GM12878 (cell line): Measurements from ENCODE around the gene ANGEL2. TPM values are rescaled to one million over a fixed set of nuclear protein-coding genes. Genes with fewer than 3 reads are reported as not detected.

Experiments
- CHD4 ChIP-seq: fragments of 200-600 bp; sonication (generic); IDR thresholded peaks from 2 replicates; pipeline ENCODE4 v1.6.1; 2016; ENCODE audit warnings: mild to moderate bottlenecking
- CREM ChIP-seq: IDR thresholded peaks from 2 replicates; pipeline ENCODE4 v1.6.1; 2014; ENCODE audit warnings: antibody characterized with exemption, low read depth
- EED ChIP-seq: sonication (generic); IDR thresholded peaks from 2 replicates; pipeline ENCODE4 v1.6.1; 2016; ENCODE audit warnings: antibody characterized with exemption, low read depth
- ELK1 ChIP-seq: IDR thresholded peaks from 2 replicates; pipeline ENCODE4 v1.6.1; 2012; ENCODE audit warnings: low read depth, low read length, improper control_type of control experiment
- ESRRA ChIP-seq: IDR thresholded peaks from 2 replicates; pipeline ENCODE4 v1.6.1; 2012; ENCODE audit warnings: mild to moderate bottlenecking, low read length, improper control_type of control experiment
- IKZF1 ChIP-seq: fragments of 450-650 bp; conservative IDR thresholded peaks from 2 replicates; pipeline ENCODE4 v1.6.1; 2017; ENCODE audit warnings: antibody characterized with exemption, mild to moderate bottlenecking
- IRF5 ChIP-seq: fragments of 450-650 bp; IDR thresholded peaks from 2 replicates; pipeline ENCODE4 v1.6.1; 2017; ENCODE audit warnings: borderline replicate concordance
- JUNB ChIP-seq: IDR thresholded peaks from 2 replicates; pipeline ENCODE4 v1.6.1; 2016; ENCODE audit warnings: antibody characterized with exemption, mild to moderate bottlenecking
- KAT2A ChIP-seq: conservative IDR thresholded peaks from 2 replicates; pipeline ENCODE4 v1.6.1; 2011; ENCODE audit warnings: low read depth, low read length; ENCODE audit not compliant: control insufficient read depth
- MYB ChIP-seq: fragments of 150-350 bp; IDR thresholded peaks from 2 replicates; pipeline ENCODE4 v1.6.1; 2014; ENCODE audit warnings: mild to moderate bottlenecking, low read depth, low read length, borderline replicate concordance
- NBN ChIP-seq: fragments of 450-650 bp; IDR thresholded peaks from 2 replicates; pipeline ENCODE4 v1.6.1; 2016
- NFIC ChIP-seq: IDR thresholded peaks from 2 replicates; pipeline ENCODE4 v1.6.1; 2012; ENCODE audit warnings: low read depth, mild to moderate bottlenecking, inconsistent platforms, low read length, moderate library complexity
- NFXL1 ChIP-seq: fragments of 450-650 bp; IDR thresholded peaks from 2 replicates; pipeline ENCODE4 v1.6.1; 2017; ENCODE audit warnings: antibody characterized with exemption, mild to moderate bottlenecking, borderline replicate concordance
- PML ChIP-seq: IDR thresholded peaks from 2 replicates; pipeline ENCODE4 v1.6.1; 2012; ENCODE audit warnings: low read length, inconsistent platforms
- PRDM15 ChIP-seq: fragments of 450-650 bp; formaldehyde crosslinking; IDR thresholded peaks from 2 replicates; pipeline ENCODE4 v1.4.0; 2020; ENCODE audit warnings: mild to moderate bottlenecking, moderate library complexity
- RB1 ChIP-seq: fragments of 450-650 bp; formaldehyde crosslinking; IDR thresholded peaks from 2 replicates; pipeline ENCODE4 v1.6.1; 2017; ENCODE audit warnings: mild to moderate bottlenecking, borderline replicate concordance
- SMAD1 ChIP-seq: fragments of 450-650 bp; IDR thresholded peaks from 2 replicates; pipeline ENCODE4 v1.6.1; 2018; ENCODE audit warnings: mild to moderate bottlenecking, low read depth; ENCODE audit not compliant: partially characterized antibody
- SPI1 ChIP-seq: IDR thresholded peaks from 2 replicates; pipeline ENCODE4 v1.6.1; 2011; ENCODE audit warnings: low read depth, mild to moderate bottlenecking, low read length, moderate library complexity, borderline replicate concordance; ENCODE audit not compliant: insufficient read depth
- SRF ChIP-seq, 2 experiments: IDR thresholded peaks; 2 replicates each; pipeline ENCODE4 v1.6.1; 2011; ENCODE audit warnings: low read depth in 2 of 2, low read length in 2 of 2, mild to moderate bottlenecking in 1 of 2, moderate library complexity in 1 of 2
- STAT3 ChIP-seq: IDR thresholded peaks from 2 replicates; pipeline ENCODE4 v1.6.1; 2011; ENCODE audit warnings: low read depth, low read length, improper control_type of control experiment
- SUZ12 ChIP-seq: fragments of 200-600 bp; sonication (generic); IDR thresholded peaks from one replicate; pipeline ENCODE4 v1.6.1; 2018; ENCODE audit warnings: antibody characterized with exemption, mild to moderate bottlenecking; ENCODE audit not compliant: unreplicated experiment
- TAF1 ChIP-seq: IDR thresholded peaks from 2 replicates; pipeline ENCODE4 v1.6.1; 2011; ENCODE audit warnings: mild to moderate bottlenecking, low read depth, low read length, borderline replicate concordance
- TCF3 ChIP-seq: IDR thresholded peaks from 2 replicates; pipeline ENCODE4 v1.6.1; 2012; ENCODE audit warnings: low read depth, mild to moderate bottlenecking, low read length, borderline replicate concordance; ENCODE audit not compliant: insufficient read depth
- ZNF274 ChIP-seq: IDR thresholded peaks from one replicate; pipeline ENCODE4 v1.8.0; 2011; ENCODE audit not compliant: insufficient read length, insufficient read depth
- polyA plus RNA-seq, 11 experiments: library from polyadenylated mRNA; depleted of rRNA in 4 of 11; unstranded in 6 of 11; stranded (reverse) in 5 of 11; fragments of >200 nt; fragmentation: Nextera tagmentation in 4 of 11; fragmentation: Illumina TruSeq in 1 of 11; extraction: Ambion mirVana in 4 of 11; extraction: Trizol in 1 of 11; gene quantifications; 1 replicate in 1 of 11; 2 replicates in 10 of 11; pipeline versions ENCODE4 v1.2.1 to v1.2.3, GENCODE V29; 2011 to 2016; ENCODE audit warnings: inconsistent platforms in 2 of 11, missing spikeins in 2 of 11, low read depth in 1 of 11
- total RNA-seq, 4 experiments: library from RNA; depleted of rRNA in 3 of 4; stranded (reverse); fragments of >200 nt in 3 of 4; fragmentation: Illumina TruSeq in 1 of 4; extraction: Trizol in 1 of 4; gene quantifications; 2 replicates each; pipeline versions ENCODE4 v1.2.1 to v1.2.3, GENCODE V29; 2013 to 2021

ANGEL2 gene
- total and polyA plus RNA-seq, 10 of the 15 experiments (the other 5 are each of a cell fraction or from before 2014, with no cell fraction given): 6.3 to 53.9 (median 30.7) TPM

- TF ChIP-seq JUNB (no peak; the same call in 1 of the 2 replicates), ESRRA (no peak), KAT2A (no peak), IRF5 (no peak), RB1 (no peak), MYB (no peak), PRDM15 (CRISPR knock-in tag) (no peak), ELK1 (no peak), PML (no peak), EED (peak; percentile 89), CHD4 (no peak), IKZF1 (no peak), NFXL1 (no peak), SPI1 (peak; percentile 62), ZNF274 (no peak), SMAD1 (no peak), SUZ12 (no peak), SRF (IDR thresholded peaks at IDR 0.05; ENCODE audit: low read depth in 2 of 2, low read length in 2 of 2) (no peak; a peak in 1 of 4 replicates), NFIC (peak; percentile 76), TCF3 (peak; percentile 98), NBN (no peak), CREM (peak; percentile 57; the same call in 1 of the 2 replicates), STAT3 (no peak), TAF1 (no peak)
These were observed 33.9 kb downstream of the ANGEL2 start (continued) for GRCh38 chr1:212981571-212982328.
